GM12892 (cell line): ENCODE measurements around the gene CNOT8.
"Not testable (repeated sequence)": the region's sequence is repeated elsewhere in the genome, so short reads cannot be mapped to it uniquely, and the experiment has no call there.

Experiments used
- DNase-seq: peaks from one replicate; pipeline ENCODE4 v3.0.0; 2011; ENCODE audit not compliant: insufficient read length
- FAIRE-seq: peaks from 2 replicates; lab custom pipeline; 2011; peaks lifted over from hg19 to GRCh38; lab: Jason Lieb, UNC
- POLR2A ChIP-seq: IDR thresholded peaks from 2 replicates; pipeline ENCODE4 v1.6.1; 2011; ENCODE audit warnings: low read depth, low read length, control low read depth
- POLR2AphosphoS5 ChIP-seq: IDR thresholded peaks from 2 replicates; pipeline ENCODE4 v1.6.1; 2011; ENCODE audit warnings: low read depth, low read length, control low read depth
- TAF1 ChIP-seq: IDR thresholded peaks from 2 replicates; pipeline ENCODE4 v1.6.1; 2011; ENCODE audit warnings: low read depth, mild to moderate bottlenecking, control low read depth, low read length, borderline replicate concordance

Gene CNOT8

GRCh38 chr5:154901913-154902312 is 43.5 kb downstream of the CNOT8 start:
- FAIRE-seq = no peak
- TF ChIP-seq POLR2A = no peak
- TF ChIP-seq TAF1 = no peak
- TF ChIP-seq POLR2AphosphoS5 = no peak
- DNase-seq = no peak

- not testable (repeated sequence) for FAIRE-seq, DNase-seq
These were observed 47.2 kb downstream of the CNOT8 start for GRCh38 chr5:154905601-154906000.

DNA sequence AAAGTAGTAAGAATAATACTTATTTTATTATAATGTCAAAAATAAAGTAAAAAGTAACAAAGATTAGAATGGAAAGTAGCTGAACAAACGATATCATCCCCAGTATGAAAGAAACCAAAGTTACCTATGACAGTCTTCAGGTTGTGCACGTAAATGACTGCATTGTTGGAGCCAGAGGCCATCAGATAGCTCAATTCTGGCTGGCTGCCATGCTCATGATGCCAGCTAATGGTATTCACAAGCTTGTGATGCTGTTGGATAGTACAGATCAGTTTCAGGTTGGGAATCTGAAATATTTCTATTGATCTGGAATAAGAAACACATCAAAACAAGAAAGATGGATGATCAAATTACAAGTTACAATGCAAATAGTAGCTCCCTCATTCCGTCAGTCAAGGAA is 58.4 kb downstream of the CNOT8 start:
- DNase-seq (no peak), FAIRE-seq (no peak)
- no peak for TF ChIP-seq POLR2A

- TF ChIP-seq TAF1 = no peak
- no peak for TF ChIP-seq POLR2AphosphoS5
- no peak for TF ChIP-seq POLR2A
- peak; percentile 27 for FAIRE-seq
- no peak for DNase-seq
These were observed 59.3 kb downstream of the CNOT8 start for GRCh38 chr5:154917757-154918156.

GRCh38 chr5:154923441-154924430 is 65.3 kb downstream of the CNOT8 start:
- FAIRE-seq (no peak), DNase-seq (no peak)
- TF ChIP-seq TAF1 (no peak), POLR2A (no peak), POLR2AphosphoS5 (no peak)
